NB4 (cell line): ENCODE measurements around the gene MAMLD1.

ENCODE experiments used
- DNase-seq: peaks from one replicate; pipeline ENCODE4 v3.0.0; 2010; ENCODE audit warnings: low read depth
- H3K4me3 ChIP-seq: one replicate; pipeline ENCODE4 v1.5.1; 2011; ENCODE audit warnings: mild to moderate bottlenecking, low read depth, low read length, moderate library complexity
- CTCF ChIP-seq: IDR thresholded peaks from one replicate; pipeline ENCODE4 v1.5.1; 2012; ENCODE audit warnings: low read depth, low read length
- MYC ChIP-seq: IDR thresholded peaks from 2 replicates; pipeline ENCODE4 v1.6.1; 2011; ENCODE audit warnings: low read depth, low read length
- POLR2A ChIP-seq: IDR thresholded peaks from 2 replicates; pipeline ENCODE4 v1.6.1; 2011; ENCODE audit warnings: mild to moderate bottlenecking; ENCODE audit not compliant: insufficient read length; ENCODE audit errors: extremely low read depth
- TF ChIP-seq, protein P1 (sequence below): IDR thresholded peaks from 2 replicates; pipeline ENCODE4 v1.6.1; 2011; ENCODE audit warnings: low read depth, low read length

Gene MAMLD1

DNA sequence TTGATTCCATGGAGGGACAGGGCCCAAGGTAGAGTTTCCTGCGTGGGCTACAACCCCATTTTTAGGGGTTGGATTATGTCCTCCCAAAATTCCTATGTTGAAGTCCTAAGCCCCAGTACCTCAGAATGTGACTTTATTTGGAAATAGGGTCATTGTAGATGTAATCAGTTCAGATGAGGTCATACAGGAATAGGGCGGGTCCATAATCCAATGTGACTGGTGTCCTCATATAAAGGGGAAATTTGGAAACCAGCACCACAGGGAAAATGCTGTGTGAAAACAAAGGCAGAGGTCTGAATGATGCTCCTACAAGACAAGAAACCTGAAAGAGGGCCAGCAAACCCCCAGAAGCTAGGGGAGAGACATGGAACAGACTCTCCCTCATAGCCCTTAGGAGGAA is 31.1 kb upstream of the MAMLD1 start:
- DNase-seq = no peak
- H3K4me3 ChIP-seq = no peak overlapping the region
- TF ChIP-seq POLR2A (no peak), MYC (no peak), CTCF (no peak)
- TF ChIP-seq, protein P1, sequence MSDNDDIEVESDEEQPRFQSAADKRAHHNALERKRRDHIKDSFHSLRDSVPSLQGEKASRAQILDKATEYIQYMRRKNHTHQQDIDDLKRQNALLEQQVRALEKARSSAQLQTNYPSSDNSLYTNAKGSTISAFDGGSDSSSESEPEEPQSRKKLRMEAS = no peak

DNA sequence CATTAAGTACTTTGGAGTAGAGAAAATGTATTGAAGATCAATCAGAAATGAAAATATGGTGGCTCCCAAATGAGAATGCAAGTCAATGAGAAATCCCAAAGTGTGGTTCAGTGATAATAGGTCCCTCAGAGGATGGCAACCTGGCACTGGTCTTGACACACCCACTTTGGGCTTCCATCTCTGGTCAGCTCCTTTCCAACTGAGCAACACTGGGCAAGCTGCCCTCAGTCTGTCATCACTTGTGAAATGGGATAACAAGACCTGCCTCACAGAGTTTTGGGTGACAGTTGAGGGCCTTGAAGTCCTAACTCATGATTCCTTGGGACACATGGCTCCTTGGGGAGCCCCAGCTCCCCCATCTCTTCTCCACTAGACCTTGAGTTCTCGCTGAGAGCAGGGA is 29.0 kb upstream of the MAMLD1 start:
- no peak overlapping the region for H3K4me3 ChIP-seq
- no peak for TF ChIP-seq POLR2A
- TF ChIP-seq CTCF = no peak
- TF ChIP-seq MYC = no peak
- TF ChIP-seq, protein P1 = no peak
- no peak for DNase-seq

GRCh38 chrX:150334981-150335380 is 28.1 kb upstream of the MAMLD1 start:
- DNase-seq = no peak
- TF ChIP-seq CTCF (no peak), MYC (no peak), POLR2A (no peak)
- TF ChIP-seq, protein P1 = no peak

GRCh38 chrX:150337026-150337425 is 26.1 kb upstream of the MAMLD1 start:
- DNase-seq = no peak
- TF ChIP-seq MYC = no peak
- no peak for TF ChIP-seq CTCF
- TF ChIP-seq, protein P1 = no peak
- TF ChIP-seq POLR2A = no peak
- H3K4me3 ChIP-seq = no peak overlapping the region

More at GRCh38 chrX:150334981-150335380, 28.1 kb upstream of the MAMLD1 start:
- H3K4me3 ChIP-seq = no peak overlapping the region

GRCh38 chrX:150337536-150337935 is 25.6 kb upstream of the MAMLD1 start:
- TF ChIP-seq MYC = no peak
- no peak for TF ChIP-seq CTCF
- no peak for TF ChIP-seq POLR2A
- TF ChIP-seq, protein P1 = no peak
- DNase-seq = no peak

DNA sequence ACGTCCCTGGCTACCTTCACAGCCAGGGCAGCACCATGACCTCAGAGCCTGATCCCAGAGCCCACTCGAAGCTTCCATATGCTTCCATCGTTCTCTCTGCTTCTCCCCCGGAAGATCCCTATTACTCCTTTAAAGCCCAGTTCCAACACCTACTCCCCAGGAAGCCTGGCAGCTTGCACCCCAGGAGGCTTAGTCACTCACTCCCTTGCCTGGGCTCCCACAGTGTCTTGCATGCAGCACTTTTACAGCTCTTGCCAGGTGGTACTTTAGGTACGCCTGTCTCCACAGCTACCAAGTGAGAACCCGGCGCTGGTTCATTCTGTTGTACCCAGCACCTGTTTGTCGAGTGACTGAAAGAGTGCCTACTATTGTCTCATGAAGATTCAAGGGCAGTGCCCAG is 24.5 kb upstream of the MAMLD1 start:
- no peak for DNase-seq
- TF ChIP-seq, protein P1 = no peak
- no peak for TF ChIP-seq POLR2A
- TF ChIP-seq CTCF = no peak
- TF ChIP-seq MYC = no peak
- H3K4me3 ChIP-seq = no peak overlapping the region

More at GRCh38 chrX:150337536-150337935, 25.6 kb upstream of the MAMLD1 start:
- no peak overlapping the region for H3K4me3 ChIP-seq
